ENCODE measurements around the gene CD151.

The CD151 gene

DNA sequence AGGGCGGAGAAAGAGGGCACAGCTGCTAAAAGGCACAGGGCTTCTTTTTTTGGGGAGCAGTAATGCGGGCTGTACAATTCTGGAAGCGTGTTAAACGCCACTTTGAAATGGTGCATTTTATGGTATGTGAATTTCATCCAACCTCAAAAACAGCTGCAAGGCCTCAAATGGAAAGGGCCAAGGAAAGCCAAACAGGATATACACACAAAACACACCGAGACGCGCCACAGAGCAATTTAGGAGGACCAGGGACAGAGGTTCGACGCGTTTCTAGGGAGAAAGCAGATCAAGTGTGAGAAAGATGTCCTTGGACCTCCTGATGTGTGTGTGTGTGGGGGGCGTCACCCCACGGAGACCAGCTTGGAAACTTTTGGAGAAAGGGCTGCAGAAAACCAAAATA is 41.0 kb downstream of the CD151 start:
- no peak for DNase-seq (ENCODE audit: low read depth, low spot score)
- H3K9me3 ChIP-seq (ENCODE audit: insufficient read depth, low read length): no peaks in the 10 kb centered on the region
- TF ChIP-seq SUZ12 (IDR thresholded peaks at IDR 0.05; ENCODE audit: extremely low read depth, insufficient read depth, insufficient read length) (no peak), ZNF274 (IDR thresholded peaks at IDR 0.05; ENCODE audit: low read depth, low read length) (no peak), YY1 (IDR thresholded peaks at IDR 0.05; ENCODE audit: insufficient read depth, insufficient read length) (no peak)
- H3K27me3 ChIP-seq (ENCODE audit: insufficient read depth, insufficient read length): no peaks in the 10 kb centered on the region
- H3K4me1 ChIP-seq (ENCODE audit: insufficient read depth, insufficient read length): peaks cover 25% of the 10 kb centered on the region
- peak overlapping the region; percentile 2 for H3K9ac ChIP-seq (ENCODE audit: insufficient read length, low read depth)
- no peak overlapping the region for H3K4me3 ChIP-seq (ENCODE audit: insufficient read length, low read depth)
- H3K36me3 ChIP-seq (ENCODE audit: insufficient read depth, insufficient read length, low read length): peaks cover 63% of the 10 kb centered on the region

DNA sequence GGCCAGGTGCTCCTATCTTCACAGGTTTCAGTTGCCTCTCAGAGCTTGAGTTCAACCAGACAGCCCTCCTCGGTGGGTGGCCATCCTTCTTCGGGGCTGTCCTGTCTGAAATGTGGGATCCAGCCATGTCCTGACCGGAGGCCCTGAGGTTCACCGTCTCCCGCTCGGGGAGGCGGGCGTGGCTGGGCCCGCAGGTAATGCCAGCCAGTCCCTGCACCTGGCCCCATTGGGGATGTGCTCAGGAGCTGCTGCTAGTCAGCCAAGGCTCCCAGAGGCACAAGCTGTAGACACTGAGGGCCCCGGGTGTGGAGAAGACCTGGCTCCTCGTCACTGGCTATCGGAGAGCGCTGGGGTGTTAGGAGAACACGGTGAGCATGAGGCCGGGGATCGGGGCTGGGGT is 42.5 kb downstream of the CD151 start:
- no peaks in the 10 kb centered on the region for H3K9me3 ChIP-seq (ENCODE audit: insufficient read depth, low read length)
- DNase-seq (ENCODE audit: low read depth, low spot score): no peak
- no peaks in the 10 kb centered on the region for H3K27me3 ChIP-seq (ENCODE audit: insufficient read depth, insufficient read length)
- no peak overlapping the region for H3K9ac ChIP-seq (ENCODE audit: insufficient read length, low read depth)
- peaks cover 63% of the 10 kb centered on the region for H3K36me3 ChIP-seq (ENCODE audit: insufficient read depth, insufficient read length, low read length)
- TF ChIP-seq ZNF274 (IDR thresholded peaks at IDR 0.05; ENCODE audit: low read depth, low read length): no peak
- TF ChIP-seq SUZ12 (IDR thresholded peaks at IDR 0.05; ENCODE audit: extremely low read depth, insufficient read depth, insufficient read length): no peak
- no peak for TF ChIP-seq YY1 (IDR thresholded peaks at IDR 0.05; ENCODE audit: insufficient read depth, insufficient read length)
- H3K4me3 ChIP-seq (ENCODE audit: insufficient read length, low read depth): no peak overlapping the region
- H3K4me1 ChIP-seq (ENCODE audit: insufficient read depth, insufficient read length): peaks cover 11% of the 10 kb centered on the region

GRCh38 chr11:875769-876301 is 43.1 kb downstream of the CD151 start:
- H3K9ac ChIP-seq (ENCODE audit: insufficient read length, low read depth): no peak overlapping the region
- H3K4me1 ChIP-seq (ENCODE audit: insufficient read depth, insufficient read length): peaks cover 6% of the 10 kb centered on the region
- TF ChIP-seq SUZ12 (IDR thresholded peaks at IDR 0.05; ENCODE audit: extremely low read depth, insufficient read depth, insufficient read length) (no peak), YY1 (IDR thresholded peaks at IDR 0.05; ENCODE audit: insufficient read depth, insufficient read length) (no peak), ZNF274 (IDR thresholded peaks at IDR 0.05; ENCODE audit: low read depth, low read length) (no peak)
- no peaks in the 10 kb centered on the region for H3K27me3 ChIP-seq (ENCODE audit: insufficient read depth, insufficient read length)
- no peak overlapping the region for H3K4me3 ChIP-seq (ENCODE audit: insufficient read length, low read depth)
- no peak for DNase-seq (ENCODE audit: low read depth, low spot score)
- H3K9me3 ChIP-seq (ENCODE audit: insufficient read depth, low read length): no peaks in the 10 kb centered on the region
- peaks cover 67% of the 10 kb centered on the region for H3K36me3 ChIP-seq (ENCODE audit: insufficient read depth, insufficient read length, low read length)

DNA sequence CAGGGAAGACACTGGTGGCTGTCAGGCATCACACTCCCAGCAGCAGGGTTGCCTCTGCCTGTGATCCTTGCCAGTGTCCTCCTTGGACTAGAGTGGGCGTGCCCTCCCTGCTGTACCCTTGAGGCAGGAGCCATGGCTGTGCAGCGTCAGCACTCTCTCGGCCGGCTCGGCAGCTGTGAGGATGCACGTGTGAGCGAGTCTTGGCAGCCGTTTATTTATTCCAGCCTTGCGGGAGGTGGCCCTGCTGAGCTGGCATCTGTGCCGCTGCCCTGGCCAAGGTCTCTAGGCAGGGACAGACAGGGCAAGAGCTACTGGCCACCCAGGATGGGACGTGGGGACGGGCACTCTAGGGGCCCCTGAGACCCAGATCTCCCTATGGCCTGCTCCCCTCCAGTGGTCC is 43.8 kb downstream of the CD151 start:
- no peak for TF ChIP-seq YY1 (IDR thresholded peaks at IDR 0.05; ENCODE audit: insufficient read depth, insufficient read length)
- TF ChIP-seq SUZ12 (IDR thresholded peaks at IDR 0.05; ENCODE audit: extremely low read depth, insufficient read depth, insufficient read length): no peak
- no peak for TF ChIP-seq ZNF274 (IDR thresholded peaks at IDR 0.05; ENCODE audit: low read depth, low read length)
- peaks cover 3% of the 10 kb centered on the region for H3K4me1 ChIP-seq (ENCODE audit: insufficient read depth, insufficient read length)
- H3K9me3 ChIP-seq (ENCODE audit: insufficient read depth, low read length): no peaks in the 10 kb centered on the region
- no peak overlapping the region for H3K4me3 ChIP-seq (ENCODE audit: insufficient read length, low read depth)
- peaks cover 67% of the 10 kb centered on the region for H3K36me3 ChIP-seq (ENCODE audit: insufficient read depth, insufficient read length, low read length)
- no peak for DNase-seq (ENCODE audit: low read depth, low spot score)
- no peak overlapping the region for H3K9ac ChIP-seq (ENCODE audit: insufficient read length, low read depth)
- H3K27me3 ChIP-seq (ENCODE audit: insufficient read depth, insufficient read length): no peaks in the 10 kb centered on the region

GRCh38 chr11:877565-877964 is 44.8 kb downstream of the CD151 start:
- H3K4me3 ChIP-seq (ENCODE audit: insufficient read length, low read depth): no peak overlapping the region
- H3K9ac ChIP-seq (ENCODE audit: insufficient read length, low read depth): no peak overlapping the region
- DNase-seq (ENCODE audit: low read depth, low spot score): peak; percentile 58
- H3K27me3 ChIP-seq (ENCODE audit: insufficient read depth, insufficient read length): no peaks in the 10 kb centered on the region
- H3K4me1 ChIP-seq (ENCODE audit: insufficient read depth, insufficient read length): no peaks in the 10 kb centered on the region
- TF ChIP-seq ZNF274 (IDR thresholded peaks at IDR 0.05; ENCODE audit: low read depth, low read length) (no peak), SUZ12 (IDR thresholded peaks at IDR 0.05; ENCODE audit: extremely low read depth, insufficient read depth, insufficient read length) (no peak), YY1 (IDR thresholded peaks at IDR 0.05; ENCODE audit: insufficient read depth, insufficient read length) (no peak)
- peaks cover 69% of the 10 kb centered on the region for H3K36me3 ChIP-seq (ENCODE audit: insufficient read depth, insufficient read length, low read length)
- no peaks in the 10 kb centered on the region for H3K9me3 ChIP-seq (ENCODE audit: insufficient read depth, low read length)

- H3K36me3 ChIP-seq (ENCODE audit: insufficient read depth, insufficient read length, low read length): peaks cover 73% of the 10 kb centered on the region
- TF ChIP-seq YY1 (IDR thresholded peaks at IDR 0.05; ENCODE audit: insufficient read depth, insufficient read length) (no peak), SUZ12 (IDR thresholded peaks at IDR 0.05; ENCODE audit: extremely low read depth, insufficient read depth, insufficient read length) (no peak), ZNF274 (IDR thresholded peaks at IDR 0.05; ENCODE audit: low read depth, low read length) (no peak)
- no peaks in the 10 kb centered on the region for H3K4me1 ChIP-seq (ENCODE audit: insufficient read depth, insufficient read length)
These were observed 47.7 kb downstream of the CD151 start for GRCh38 chr11:880447-880846.

GRCh38 chr11:882596-882995 is 49.8 kb downstream of the CD151 start:
- Histone ChIP-seq H3K36me3 (ENCODE audit: insufficient read depth, insufficient read length, low read length) (peaks cover 70% of the 10 kb centered on the region), H3K9me3 (ENCODE audit: insufficient read depth, low read length) (no peaks in the 10 kb centered on the region), H3K4me3 (ENCODE audit: insufficient read length, low read depth) (no peak overlapping the region), H3K9ac (ENCODE audit: insufficient read length, low read depth) (no peak overlapping the region), H3K4me1 (ENCODE audit: insufficient read depth, insufficient read length) (no peaks in the 10 kb centered on the region), H3K27me3 (ENCODE audit: insufficient read depth, insufficient read length) (no peaks in the 10 kb centered on the region)
- TF ChIP-seq SUZ12 (IDR thresholded peaks at IDR 0.05; ENCODE audit: extremely low read depth, insufficient read depth, insufficient read length) (no peak), YY1 (IDR thresholded peaks at IDR 0.05; ENCODE audit: insufficient read depth, insufficient read length) (no peak), ZNF274 (IDR thresholded peaks at IDR 0.05; ENCODE audit: low read depth, low read length) (no peak)
- DNase-seq (ENCODE audit: low read depth, low spot score): no peak

More at GRCh38 chr11:880447-880846, 47.7 kb downstream of the CD151 start:
- Histone ChIP-seq H3K9ac (ENCODE audit: insufficient read length, low read depth) (no peak overlapping the region), H3K9me3 (ENCODE audit: insufficient read depth, low read length) (no peaks in the 10 kb centered on the region), H3K27me3 (ENCODE audit: insufficient read depth, insufficient read length) (no peaks in the 10 kb centered on the region), H3K4me3 (ENCODE audit: insufficient read length, low read depth) (no peak overlapping the region)
- no peak for DNase-seq (ENCODE audit: low read depth, low spot score)

Data from NT2/D1 (cell line).